ENCODE measurements around the gene FAM72A.
"Not testable (repeated sequence)": the region's sequence is repeated elsewhere in the genome, so short reads cannot be mapped to it uniquely, and the experiment has no call there.

The FAM72A gene

GRCh38 chr1:206215600-206216392, 13.2 kb upstream of the FAM72A start:
- DNase-seq (ENCODE audit: low spot score) = not testable (repeated sequence)

- DNase-seq (ENCODE audit: low spot score) = not testable (repeated sequence)
Observed at GRCh38 chr1:206210802-206211201, 8.2 kb upstream of the FAM72A start.

GRCh38 chr1:206205569-206205968, 2.9 kb upstream of the FAM72A start:
- DNase-seq (ENCODE audit: low spot score) = not testable (repeated sequence)

- not testable (repeated sequence) for DNase-seq (ENCODE audit: low spot score)
Observed at GRCh38 chr1:206204871-206205270, 2.2 kb upstream of the FAM72A start.

- DNase-seq (ENCODE audit: low spot score) = not testable (repeated sequence)
Observed at GRCh38 chr1:206204159-206204511, 1.5 kb upstream of the FAM72A start.

- peak; percentile 34 for DNase-seq (ENCODE audit: low spot score)
Observed at GRCh38 chr1:206203364-206204158, 922 bp upstream of the FAM72A start, which contains the start of gene SRGAP2. SRGAP2 (plus strand) TSS chr1:206203541; CDS start chr1:206205971, 2,430 bp downstream.

GRCh38 chr1:206196748-206197424, 5.8 kb downstream of the FAM72A start:
- not testable (repeated sequence) for DNase-seq (ENCODE audit: low spot score)

- DNase-seq (ENCODE audit: low spot score) = not testable (repeated sequence)
Observed at GRCh38 chr1:206195182-206195581, 7.5 kb downstream of the FAM72A start.

GRCh38 chr1:206186826-206187225, 15.8 kb downstream of the FAM72A start:
- DNase-seq (ENCODE audit: low spot score) = not testable (repeated sequence)

- not testable (repeated sequence) for DNase-seq (ENCODE audit: low spot score)
Observed at GRCh38 chr1:206185778-206186177, 16.9 kb downstream of the FAM72A start.

GRCh38 chr1:206183788-206184187, 18.9 kb downstream of the FAM72A start:
- not testable (repeated sequence) for DNase-seq (ENCODE audit: low spot score)

GRCh38 chr1:206182368-206183317, 20.0 kb downstream of the FAM72A start:
- DNase-seq (ENCODE audit: low spot score) = not testable (repeated sequence)

GRCh38 chr1:206179666-206180065, 23.0 kb downstream of the FAM72A start:
- DNase-seq (ENCODE audit: low spot score) = not testable (repeated sequence)

- not testable (repeated sequence) for DNase-seq (ENCODE audit: low spot score)
Observed at GRCh38 chr1:206178061-206178989, 24.3 kb downstream of the FAM72A start.

- not testable (repeated sequence) for DNase-seq (ENCODE audit: low spot score)
Observed at GRCh38 chr1:206176114-206176502, 26.5 kb downstream of the FAM72A start.

- DNase-seq (ENCODE audit: low spot score) = not testable (repeated sequence)
Observed at GRCh38 chr1:206175459-206176113, 27.1 kb downstream of the FAM72A start.

GRCh38 chr1:206174182-206174868, 28.3 kb downstream of the FAM72A start:
- DNase-seq (ENCODE audit: low spot score) = not testable (repeated sequence)

- DNase-seq (ENCODE audit: low spot score) = not testable (repeated sequence)
Observed at GRCh38 chr1:206173110-206173719, 29.4 kb downstream of the FAM72A start.
